Fibroblast of lung (primary cell): ENCODE measurements around the gene METTL26.

ENCODE experiments used
- EZH2 ChIP-seq: IDR thresholded peaks from 2 replicates; pipeline ENCODE4 v1.5.1; 2012; ENCODE audit warnings: low read length, control low read depth, mild to moderate bottlenecking; ENCODE audit errors: missing control alignments
- TF ChIP-seq, protein P1 (sequence below), 2 donors: IDR thresholded peaks in 1 of 2; conservative IDR thresholded peaks in 1 of 2; 1 replicate in 1 of 2; 2 replicates in 1 of 2; pipeline ENCODE4 v1.5.1; 2011 to 2012; ENCODE audit warnings: low read length in 2 of 2, control low read depth in 1 of 2, inconsistent platforms in 1 of 2, low read depth in 1 of 2, mild to moderate bottlenecking in 1 of 2

GRCh38 chr16:595942-596735 lies 40.0 kb downstream of the METTL26 start:
- TF ChIP-seq, protein P1, sequence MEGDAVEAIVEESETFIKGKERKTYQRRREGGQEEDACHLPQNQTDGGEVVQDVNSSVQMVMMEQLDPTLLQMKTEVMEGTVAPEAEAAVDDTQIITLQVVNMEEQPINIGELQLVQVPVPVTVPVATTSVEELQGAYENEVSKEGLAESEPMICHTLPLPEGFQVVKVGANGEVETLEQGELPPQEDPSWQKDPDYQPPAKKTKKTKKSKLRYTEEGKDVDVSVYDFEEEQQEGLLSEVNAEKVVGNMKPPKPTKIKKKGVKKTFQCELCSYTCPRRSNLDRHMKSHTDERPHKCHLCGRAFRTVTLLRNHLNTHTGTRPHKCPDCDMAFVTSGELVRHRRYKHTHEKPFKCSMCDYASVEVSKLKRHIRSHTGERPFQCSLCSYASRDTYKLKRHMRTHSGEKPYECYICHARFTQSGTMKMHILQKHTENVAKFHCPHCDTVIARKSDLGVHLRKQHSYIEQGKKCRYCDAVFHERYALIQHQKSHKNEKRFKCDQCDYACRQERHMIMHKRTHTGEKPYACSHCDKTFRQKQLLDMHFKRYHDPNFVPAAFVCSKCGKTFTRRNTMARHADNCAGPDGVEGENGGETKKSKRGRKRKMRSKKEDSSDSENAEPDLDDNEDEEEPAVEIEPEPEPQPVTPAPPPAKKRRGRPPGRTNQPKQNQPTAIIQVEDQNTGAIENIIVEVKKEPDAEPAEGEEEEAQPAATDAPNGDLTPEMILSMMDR (conservative IDR thresholded peaks at IDR 0.05 in 1 of 2, IDR thresholded peaks at IDR 0.05 in 1 of 2; ENCODE audit: low read depth in 1 of 2, low read length in 2 of 2), result no peak
- TF ChIP-seq EZH2, result no peak
